HL-60/S4 (cell line): Measurements from ENCODE around the gene EPHB3.

Experiments
- in situ Hi-C: fragments of 300-500 bp; cut with MboI; formaldehyde crosslinking; loops from 2 replicates; pipeline ENCODE4 v1.14.3; 2022; ENCODE audit warnings: low sequenced_read_pairs

EPHB3 gene

DNA sequence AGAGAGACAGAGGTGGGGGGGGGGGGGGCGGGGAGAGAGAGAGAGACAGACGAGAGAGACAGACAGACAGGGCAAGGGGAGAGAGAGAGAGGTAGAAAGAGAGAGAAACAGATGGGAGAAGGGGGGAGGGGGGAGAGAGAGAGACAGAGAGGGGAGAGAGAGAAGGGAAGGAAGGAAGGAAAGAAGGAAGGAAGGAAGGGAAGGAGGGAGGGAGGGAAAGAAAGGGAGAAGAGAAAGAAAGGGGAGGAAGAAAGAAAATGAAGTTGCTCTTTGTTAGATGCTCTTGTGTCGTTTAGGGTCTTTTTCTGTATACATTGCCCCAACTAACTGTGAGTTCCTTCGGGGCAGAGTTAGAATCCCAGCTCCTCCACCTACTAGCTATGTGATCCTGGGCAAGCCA, 19.0 kb upstream of the EPHB3 start:
- in situ Hi-C loops = loop anchor here (25.0 kb wide), 1 partner anchor 655 kb away; the partner anchor contains the start of gene PARL

DNA sequence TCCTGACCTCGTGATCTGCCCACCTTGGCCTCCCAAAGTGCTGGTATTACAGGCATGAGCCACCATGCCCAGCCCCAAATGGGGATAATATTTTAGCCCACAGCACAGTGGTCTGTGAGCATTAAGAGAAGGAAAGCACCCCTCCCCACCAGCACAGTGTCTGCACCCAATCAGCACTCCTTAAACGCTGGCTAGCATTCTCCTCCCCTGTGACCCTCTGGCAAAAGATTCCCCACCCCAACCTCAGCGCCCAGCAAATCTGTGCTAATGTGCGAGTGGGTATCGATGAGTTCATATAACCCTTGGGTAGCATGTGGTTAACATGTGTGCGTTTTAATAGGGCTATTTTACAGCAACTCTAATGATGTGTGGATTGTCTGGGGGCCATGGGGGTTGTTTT, 18.3 kb upstream of the EPHB3 start:
- in situ Hi-C loops = loop anchor here (25.0 kb wide), 1 partner anchor 656 kb away; the partner anchor contains the start of gene PARL

DNA sequence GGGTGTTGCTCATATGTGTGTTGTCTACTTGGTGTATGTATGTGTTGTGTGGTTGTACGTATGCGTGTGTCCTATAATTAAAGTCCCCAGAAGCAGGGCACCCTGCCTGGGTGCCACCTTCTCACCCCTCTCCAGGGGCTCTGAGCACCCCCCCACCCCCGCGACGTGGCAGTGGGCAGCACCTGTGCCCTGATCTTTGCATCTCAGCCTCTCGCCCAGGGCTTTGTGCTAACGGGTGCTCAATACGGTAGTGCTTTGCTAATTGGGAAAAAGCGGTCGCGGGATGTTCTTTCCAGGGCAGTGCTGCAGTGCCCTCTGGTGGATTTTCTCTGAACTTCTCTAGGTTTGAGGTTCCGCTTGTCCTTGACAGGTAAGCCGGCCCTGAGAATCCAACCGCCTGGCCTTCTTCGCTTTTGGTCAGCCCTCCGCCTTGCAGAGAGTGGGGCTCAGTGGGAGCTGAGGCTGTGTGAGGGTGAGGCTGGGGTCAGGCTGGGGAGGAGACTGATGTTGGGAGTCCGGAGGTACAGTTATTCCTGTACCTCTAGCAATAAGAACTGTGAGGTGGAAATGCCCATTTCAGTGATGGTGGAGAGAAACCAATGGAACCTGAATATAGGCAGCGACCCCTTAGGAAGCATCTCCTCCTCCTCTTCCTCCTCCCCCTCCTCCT, 17.6 kb upstream of the EPHB3 start:
- in situ Hi-C loops = loop anchor here (25.0 kb wide), 1 partner anchor 657 kb away; the partner anchor contains the start of gene PARL

DNA sequence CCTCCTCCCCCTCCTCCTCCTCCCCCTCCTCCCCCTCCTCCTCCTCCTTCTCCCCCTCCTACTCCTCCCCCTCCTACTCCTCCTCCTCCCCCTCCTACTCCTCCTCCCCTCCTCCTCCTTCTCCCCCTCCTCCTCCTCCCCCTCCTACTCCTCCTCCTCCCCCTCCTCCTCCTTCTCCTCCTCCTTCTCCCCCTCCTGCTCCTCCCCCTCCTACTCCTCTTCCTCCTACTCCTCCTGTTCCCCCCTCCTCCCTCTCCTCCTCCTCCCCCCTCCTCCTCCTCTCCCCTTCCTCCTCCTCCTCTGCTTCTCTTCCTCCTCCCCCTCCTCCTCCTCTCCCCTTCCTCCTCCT, 17.1 kb upstream of the EPHB3 start:
- in situ Hi-C loops = loop anchor here (25.0 kb wide), 1 partner anchor 657 kb away; the partner anchor contains the start of gene PARL

DNA sequence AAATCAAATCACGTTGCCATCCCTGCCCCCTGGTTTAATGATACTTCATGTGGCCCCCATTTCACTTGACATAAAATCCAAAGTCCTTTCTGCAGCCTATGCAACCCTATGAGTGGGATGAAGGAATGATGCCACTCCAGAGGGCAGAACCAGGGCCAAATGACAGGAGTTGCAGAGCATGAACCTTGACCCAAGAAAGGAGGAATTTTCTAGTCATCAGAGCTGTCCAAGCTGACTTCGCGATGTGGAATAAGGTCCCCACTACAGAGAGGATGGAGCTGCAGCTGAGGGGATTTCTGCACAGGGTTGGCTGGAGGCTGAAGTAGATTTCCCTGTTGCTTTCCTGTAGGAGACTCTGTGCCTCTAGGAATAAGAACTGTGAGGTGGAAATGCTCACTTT, 15.8 kb upstream of the EPHB3 start:
- in situ Hi-C loops = loop anchor here (25.0 kb wide), 1 partner anchor 658 kb away; the partner anchor contains the start of gene PARL

DNA sequence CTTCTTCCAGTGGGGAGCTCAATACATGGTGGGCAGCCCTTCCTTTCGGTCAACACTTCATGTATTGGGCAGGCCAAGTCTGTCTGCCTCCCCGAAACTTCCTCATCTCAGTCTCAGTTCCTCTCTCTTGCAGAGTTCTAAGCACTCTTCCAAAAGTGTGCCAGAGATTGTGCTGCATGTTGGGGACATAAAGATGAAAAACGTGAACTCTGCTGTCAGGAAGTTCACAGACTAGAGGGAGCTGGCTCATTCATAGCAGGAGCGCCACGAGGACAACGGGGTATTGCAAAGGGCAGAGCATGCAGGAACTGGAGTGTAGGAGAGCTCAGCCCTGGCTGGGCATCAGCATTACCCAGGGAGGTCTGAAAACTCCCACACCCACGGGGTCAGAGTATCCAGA, 15.3 kb upstream of the EPHB3 start:
- in situ Hi-C loops = loop anchor here (25.0 kb wide), 1 partner anchor 659 kb away; the partner anchor contains the start of gene PARL

DNA sequence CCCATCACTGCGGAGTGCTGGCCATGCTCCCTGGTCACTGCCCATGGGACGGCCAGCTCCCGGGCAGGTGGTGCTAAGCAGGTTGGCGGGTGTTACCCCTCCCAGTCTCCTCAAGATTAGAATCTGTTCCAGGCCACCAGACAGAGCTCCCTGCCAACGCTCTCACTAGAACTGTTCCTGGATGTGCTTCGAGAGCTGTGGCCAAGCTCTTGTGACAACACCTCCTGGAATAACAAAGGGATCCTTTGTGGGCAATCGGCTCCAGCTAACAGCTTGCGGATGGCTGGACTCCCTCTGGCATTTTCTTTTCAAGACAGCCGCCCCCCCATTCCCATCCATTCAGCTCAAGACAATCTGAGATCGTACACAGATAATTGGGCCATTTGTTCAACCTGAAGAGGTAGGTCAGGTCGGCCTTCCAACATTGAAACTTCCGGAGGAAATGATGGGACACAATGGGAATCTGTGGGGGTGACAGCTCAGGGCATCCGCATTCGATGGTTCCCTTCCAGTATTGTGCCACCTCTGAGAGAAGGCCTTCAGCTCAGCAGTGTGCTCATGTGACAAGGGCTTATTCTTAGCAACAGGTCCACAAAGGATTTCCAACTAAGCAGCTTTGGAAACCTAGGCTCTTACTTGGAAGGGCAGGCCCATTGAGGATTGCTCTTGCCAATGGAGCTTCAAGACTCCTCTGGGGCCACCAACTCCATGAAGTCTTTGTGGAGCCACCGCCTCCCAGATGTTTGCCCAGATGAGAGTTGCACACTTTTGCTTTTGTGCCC, 11.6 kb upstream of the EPHB3 start:
- in situ Hi-C loops = loop anchor here (25.0 kb wide), 1 partner anchor 663 kb away; the partner anchor contains the start of gene PARL

DNA sequence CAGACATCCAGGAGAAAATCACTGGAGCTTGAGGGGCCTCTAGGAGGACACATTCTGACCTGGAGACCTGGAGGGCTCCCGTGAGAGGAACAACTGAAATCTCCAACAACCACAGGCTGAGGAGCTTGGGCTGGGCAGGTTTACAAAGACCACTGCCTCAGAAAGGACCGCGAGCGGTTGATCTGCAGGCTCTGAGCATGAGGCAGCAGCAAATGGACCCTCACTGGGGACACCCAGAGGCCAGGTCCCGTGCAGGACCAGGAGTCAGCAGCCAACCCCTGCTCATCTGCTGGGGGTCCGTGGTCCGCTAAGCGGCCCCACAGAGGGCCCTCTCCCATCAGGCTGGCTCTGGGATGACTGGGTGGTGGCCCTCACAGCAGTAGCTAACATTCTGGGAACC, 10.5 kb upstream of the EPHB3 start:
- in situ Hi-C loops = no loop called here

DNA sequence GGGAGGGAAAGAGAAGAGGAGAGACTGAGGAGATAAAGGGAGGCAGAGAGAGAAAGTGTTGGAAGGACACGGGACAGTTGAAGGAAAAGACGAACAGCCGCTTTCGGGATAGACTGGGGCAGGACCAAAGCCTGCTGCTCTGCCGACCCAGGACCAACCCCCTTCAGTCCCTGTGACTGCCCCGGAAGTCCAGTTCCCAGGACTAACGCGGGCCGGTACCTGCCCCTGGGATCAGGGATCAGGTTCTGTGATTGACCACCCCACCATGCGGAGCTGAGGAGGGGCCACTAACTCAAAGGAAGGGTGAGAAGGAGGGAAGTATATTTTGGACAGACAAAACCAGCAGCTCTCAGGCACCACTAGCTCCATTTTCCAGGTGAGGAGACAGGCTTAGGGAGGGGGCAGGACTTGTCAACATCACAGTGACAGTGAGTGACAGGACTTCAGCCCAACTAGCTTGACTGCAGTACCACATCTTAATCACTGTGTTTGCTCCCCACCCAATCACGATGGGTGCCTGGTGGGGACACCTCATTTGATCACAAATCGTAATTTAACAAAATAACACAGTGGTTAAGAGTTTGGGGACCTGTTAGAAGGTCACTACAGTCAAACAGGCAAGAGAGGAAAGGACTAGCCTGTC, 9.8 kb upstream of the EPHB3 start:
- in situ Hi-C loops = no loop called here

DNA sequence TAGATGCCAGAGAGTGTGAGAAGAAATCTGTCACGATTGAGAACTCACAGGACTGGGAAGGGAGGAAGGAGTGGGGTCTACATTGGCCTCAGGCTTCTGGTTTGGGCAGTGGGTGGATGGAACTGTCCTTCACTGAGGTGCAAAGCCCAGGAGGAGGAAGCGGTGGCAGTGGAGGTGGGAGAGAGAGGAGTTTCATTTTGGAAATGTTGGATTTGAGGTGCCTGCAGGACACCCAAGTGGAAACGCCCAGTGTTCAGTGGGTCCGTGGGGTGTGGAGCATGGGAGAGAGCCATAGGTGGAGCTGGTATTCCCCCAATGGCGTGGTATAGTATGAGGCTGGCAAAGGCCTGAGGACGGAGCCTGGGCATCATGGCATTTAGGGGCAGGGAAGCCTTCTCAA, 9.3 kb upstream of the EPHB3 start:
- in situ Hi-C loops = no loop called here

DNA sequence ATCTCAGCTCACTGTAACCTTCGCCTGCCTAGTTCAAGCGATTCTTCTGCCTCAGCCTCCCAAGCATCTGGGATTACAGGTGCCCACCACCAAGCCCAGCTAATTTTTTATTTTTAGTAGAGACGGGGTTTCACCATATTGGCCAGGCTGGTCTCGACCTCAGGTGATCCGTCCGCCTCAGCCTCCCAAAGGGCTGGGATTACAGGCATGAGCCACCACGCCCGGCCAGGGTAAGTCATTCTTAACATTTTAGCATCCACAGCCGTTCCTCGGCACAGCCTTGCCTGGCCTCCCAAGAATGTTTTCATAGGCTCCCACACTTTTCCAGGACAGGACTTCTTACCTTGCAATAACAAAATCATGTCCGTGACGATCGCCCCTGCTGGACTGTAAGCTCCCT, 8.7 kb upstream of the EPHB3 start:
- in situ Hi-C loops = no loop called here

DNA sequence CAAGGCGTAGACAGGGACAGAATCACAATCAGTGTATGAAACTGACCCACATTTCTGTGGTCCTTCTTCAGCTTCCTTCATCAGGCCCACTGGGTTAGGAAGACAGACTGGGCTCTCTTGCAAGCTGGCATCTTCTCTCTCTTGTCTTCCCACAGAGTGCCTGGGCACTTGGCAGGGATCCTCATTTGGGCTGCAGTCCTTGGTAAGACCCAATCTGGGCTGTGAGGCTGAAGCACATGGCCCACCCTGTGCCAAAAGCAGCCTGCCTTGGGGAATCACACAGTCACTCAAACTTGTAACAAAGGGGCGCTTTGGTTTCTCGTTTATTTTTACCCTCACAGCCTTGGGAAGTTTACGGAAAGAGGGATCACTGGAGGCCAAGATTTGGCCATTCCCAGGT, 8.2 kb upstream of the EPHB3 start:
- in situ Hi-C loops = no loop called here

DNA sequence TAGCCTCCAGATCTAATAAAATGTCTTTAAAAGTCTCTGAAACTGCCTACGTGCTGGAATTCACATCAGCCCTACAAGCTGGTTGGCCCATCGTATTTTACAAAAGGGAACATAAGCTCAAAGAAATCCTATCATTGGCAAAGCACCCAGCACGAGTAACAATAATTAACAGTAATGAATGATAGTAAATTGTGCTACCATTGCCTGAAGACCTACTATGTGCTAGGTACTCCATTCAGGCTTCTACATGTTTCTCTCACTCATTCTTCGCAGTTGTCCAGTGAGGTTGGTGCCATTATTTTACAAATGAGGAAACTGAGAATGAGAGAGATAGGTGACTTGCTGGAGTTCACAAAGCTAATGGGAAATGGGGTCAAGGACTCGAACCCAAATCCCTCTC, 7.1 kb upstream of the EPHB3 start:
- in situ Hi-C loops = no loop called here

DNA sequence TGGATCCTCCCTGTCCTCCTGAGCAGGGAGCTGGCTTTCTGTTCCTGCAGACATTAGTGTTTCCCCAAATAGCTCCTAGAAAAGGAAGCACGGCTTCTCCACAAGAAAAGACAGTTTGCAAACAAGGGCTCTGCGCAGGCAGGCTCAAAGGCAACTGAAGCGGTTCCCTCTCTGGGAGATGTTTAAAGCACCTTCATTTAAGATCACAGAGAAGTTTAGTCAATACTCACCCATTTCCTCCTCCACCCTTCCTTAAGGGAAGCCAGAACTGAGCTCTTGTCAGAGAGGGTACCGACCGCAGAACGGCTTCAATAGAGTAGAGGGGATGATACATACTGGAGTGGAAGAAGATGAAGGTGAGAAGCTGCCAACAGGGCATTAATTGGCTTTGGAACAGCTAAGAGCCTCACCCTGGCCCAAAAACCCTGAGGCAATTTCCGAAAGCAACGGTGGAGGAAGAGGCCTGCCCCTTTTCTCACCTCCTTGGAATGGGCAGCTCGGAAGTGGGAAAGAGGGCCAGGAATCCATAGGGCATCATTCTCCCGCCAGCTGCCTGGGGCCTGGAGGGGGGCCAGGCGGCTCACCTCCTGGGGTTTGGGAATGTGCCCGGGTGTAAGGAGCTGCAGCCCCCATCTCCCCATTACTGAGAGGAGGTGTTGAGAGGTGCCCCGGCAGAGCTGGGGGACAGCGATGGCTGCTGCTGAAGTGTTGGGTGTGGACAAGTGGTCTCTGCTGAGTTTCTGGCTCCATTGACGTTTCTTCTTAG, 4.8 kb upstream of the EPHB3 start:
- in situ Hi-C loops = no loop called here

DNA sequence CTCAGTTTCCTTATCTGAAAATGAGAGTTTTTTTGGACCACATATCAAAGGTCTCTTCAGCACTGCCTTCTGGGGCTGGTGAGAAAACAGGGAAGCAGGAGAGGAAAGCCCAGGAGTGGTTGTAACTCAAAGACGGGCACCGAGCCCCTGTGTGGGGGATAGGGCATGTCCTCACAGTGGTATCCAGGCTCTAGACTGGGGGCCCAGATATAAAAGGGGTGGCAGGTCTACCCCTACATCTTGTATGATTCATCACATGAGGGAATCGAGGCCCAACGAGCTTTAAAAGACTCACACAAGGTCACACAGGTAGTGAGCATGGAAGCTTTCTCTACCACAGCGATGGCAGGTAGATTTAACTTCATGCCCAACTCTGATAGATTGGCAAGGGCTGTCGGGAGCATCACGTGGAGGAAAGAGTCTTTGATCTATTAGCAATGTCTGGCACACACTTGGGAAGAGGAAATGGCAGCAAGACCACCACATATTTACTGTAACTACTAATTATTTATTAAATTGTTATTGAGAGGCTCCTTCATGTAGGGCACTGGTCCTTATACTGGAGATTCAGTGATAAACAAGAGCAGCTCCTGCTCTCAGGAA, 4.1 kb upstream of the EPHB3 start:
- in situ Hi-C loops = no loop called here

DNA sequence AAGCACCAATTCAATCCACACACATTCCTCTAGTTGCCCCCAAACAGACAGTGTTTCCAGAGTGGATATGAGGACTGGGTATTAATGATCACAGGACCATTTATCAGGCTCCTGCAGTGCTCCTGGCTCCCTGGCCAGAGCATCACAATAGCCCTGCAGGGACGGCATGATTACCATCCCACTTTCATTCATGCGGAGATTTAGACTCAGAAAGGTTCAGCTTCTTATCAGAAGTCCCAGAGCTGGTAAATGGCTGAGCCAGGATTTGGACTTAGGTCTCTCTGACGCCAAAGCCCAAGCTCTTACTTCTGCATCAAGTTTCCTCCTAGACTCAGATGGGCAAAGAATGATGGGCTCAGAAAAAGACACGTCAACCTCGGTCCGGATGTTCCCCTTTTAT, 2.9 kb upstream of the EPHB3 start:
- in situ Hi-C loops = no loop called here

DNA sequence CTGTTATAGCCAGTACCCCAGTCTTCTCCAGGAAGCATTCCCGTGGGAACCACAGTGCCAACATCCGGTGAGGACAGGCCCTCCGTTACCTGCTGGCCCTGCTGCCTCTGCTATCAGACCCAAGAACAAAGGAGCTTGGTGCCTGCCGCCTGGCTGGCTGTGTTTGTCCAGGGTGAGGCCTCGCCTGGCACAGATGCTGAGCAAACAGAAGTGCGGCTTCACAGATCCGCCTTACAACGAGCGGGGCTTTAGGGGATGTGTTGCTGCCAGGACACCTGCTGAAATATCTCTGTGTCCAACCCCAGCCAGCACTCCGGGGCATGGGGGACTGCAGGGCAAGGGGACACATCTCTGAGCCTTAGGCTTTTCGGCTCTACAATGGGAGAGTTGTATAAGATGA, 2.2 kb upstream of the EPHB3 start:
- in situ Hi-C loops = no loop called here

DNA sequence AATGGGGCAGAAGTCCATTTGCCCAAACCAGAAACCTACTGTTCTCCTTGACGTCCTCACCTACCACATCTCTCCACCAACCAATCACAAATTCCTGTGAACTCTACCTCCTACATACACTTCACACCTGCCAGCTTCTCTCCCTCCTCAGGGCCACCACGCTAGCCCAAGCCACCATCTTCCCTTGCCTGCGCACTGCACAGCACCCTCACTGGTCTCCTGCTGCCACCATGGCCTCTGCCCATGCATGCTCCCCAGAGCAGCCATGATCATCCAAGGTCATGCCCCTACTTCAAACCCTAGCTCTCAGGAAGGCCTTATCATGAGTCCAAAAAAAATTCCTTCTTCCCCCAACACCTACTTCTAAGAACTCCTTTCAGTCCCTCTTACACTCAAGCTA, 1.1 kb upstream of the EPHB3 start:
- in situ Hi-C loops = no loop called here

DNA sequence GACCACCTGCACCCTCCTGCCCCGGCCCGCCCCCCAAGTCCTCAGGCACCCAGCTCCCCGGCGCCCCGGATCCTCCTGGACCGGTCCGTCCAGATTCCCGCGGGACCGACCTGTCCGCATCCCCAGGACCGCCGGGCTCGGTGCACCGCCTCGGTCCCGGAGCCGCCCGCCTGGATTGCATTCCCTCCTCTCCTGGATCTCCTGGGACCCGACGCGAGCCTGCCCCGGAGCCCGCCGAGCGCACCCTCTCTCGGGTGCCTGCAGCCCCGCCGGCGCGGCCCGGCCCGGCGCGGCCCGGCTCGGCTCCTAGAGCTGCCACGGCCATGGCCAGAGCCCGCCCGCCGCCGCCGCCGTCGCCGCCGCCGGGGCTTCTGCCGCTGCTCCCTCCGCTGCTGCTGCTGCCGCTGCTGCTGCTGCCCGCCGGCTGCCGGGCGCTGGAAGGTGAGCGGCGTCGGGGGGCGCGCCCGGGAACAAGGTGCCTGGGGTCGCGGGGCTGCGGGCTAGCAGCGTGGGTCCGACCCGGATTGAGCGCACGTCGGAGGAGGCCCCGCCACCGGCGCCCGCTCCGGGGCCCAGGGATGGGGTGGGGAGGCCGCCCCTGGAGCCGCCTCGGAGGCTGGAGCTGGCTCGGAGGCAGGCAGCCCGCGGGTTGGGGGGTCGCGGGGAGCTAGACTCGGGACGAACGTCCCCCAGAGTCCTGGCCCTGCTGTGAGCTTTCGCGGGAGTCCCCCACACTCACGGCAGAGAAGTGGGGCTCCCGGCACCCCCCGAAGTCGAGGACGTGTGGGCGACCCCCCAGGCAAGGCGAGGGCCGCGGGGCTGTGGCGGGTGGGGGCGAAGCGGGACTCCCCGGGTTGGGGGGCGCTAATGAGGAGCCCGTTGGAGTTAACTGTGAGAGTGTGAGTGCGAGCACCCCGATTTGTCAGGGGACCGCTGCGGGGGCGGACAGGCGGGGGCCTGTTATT, 610 bp downstream of the EPHB3 start:
- in situ Hi-C loops = no loop called here
